Measurements from ENCODE around the gene XPA.

- no peak for TF ChIP-seq POLR2AphosphoS5 (IDR thresholded peaks at IDR 0.05; ENCODE audit: low read depth, low read length)
- TF ChIP-seq SIN3A (IDR thresholded peaks at IDR 0.05; ENCODE audit: borderline replicate concordance, insufficient read depth, low read length) = no peak
- no peak for TF ChIP-seq TAF1 (IDR thresholded peaks at IDR 0.05; ENCODE audit: borderline replicate concordance, insufficient read depth, low read length)
- TF ChIP-seq REST (IDR thresholded peaks at IDR 0.05; ENCODE audit: insufficient read depth in 1 of 2, low read depth in 2 of 2, low read length in 2 of 2) = no peak
- no peak for TF ChIP-seq FOXP2 (optimal IDR thresholded peaks at IDR 0.05; ENCODE audit: borderline replicate concordance, extremely low read depth, extremely low read length, insufficient read depth)
Observed at GRCh38 chr9:97647996-97648395, 49.1 kb downstream of the XPA start.
